Astrocyte (in vitro differentiated cells and primary cell): ENCODE results near the gene VEZT. TPM values are rescaled to one million over a fixed set of nuclear protein-coding genes. Genes with fewer than 3 reads are reported as not detected.

Experiments used
- DNase-seq: peaks from one replicate; pipeline ENCODE4 v3.0.0-alpha.2; 2010; ENCODE audit warnings: low read depth
- FAIRE-seq: peaks from 2 replicates; lab custom pipeline; 2011; peaks lifted over from hg19 to GRCh38; lab: Jason Lieb, UNC
- H2AFZ ChIP-seq: 2 replicates; pipeline ENCODE4 v1.6.0; 2012; ENCODE audit warnings: low read depth, low read length, inconsistent platforms
- H3K27ac ChIP-seq: 2 replicates; pipeline ENCODE4 v1.5.1; 2011; ENCODE audit warnings: low read depth, low read length, inconsistent platforms
- H3K27me3 ChIP-seq: 2 replicates; pipeline ENCODE4 v1.6.0; 2011; ENCODE audit warnings: low read length, inconsistent platforms; ENCODE audit not compliant: insufficient read depth
- H3K36me3 ChIP-seq: 2 replicates; pipeline ENCODE4 v1.5.1; 2011; ENCODE audit warnings: low read length, inconsistent platforms; ENCODE audit not compliant: insufficient read depth
- H3K4me1 ChIP-seq: 2 replicates; pipeline ENCODE4 v1.5.1; 2011; ENCODE audit warnings: low read length, inconsistent platforms; ENCODE audit not compliant: insufficient read depth
- H3K4me2 ChIP-seq: 2 replicates; pipeline ENCODE4 v1.6.0; 2012; ENCODE audit warnings: low read length, inconsistent platforms
- H3K4me3 ChIP-seq: 2 replicates; pipeline ENCODE4 v1.5.1; 2011; ENCODE audit warnings: low read depth, mild to moderate bottlenecking, low read length, inconsistent platforms; ENCODE audit not compliant: insufficient read depth
- H3K79me2 ChIP-seq: 2 replicates; pipeline ENCODE4 v1.6.0; 2012; ENCODE audit warnings: mild to moderate bottlenecking, low read length, inconsistent platforms; ENCODE audit not compliant: insufficient read depth
- H3K9ac ChIP-seq: 2 replicates; pipeline ENCODE4 v1.6.0; 2012; ENCODE audit warnings: mild to moderate bottlenecking, low read length, inconsistent platforms
- H3K9me3 ChIP-seq: 2 replicates; pipeline ENCODE4 v1.5.1; 2012; ENCODE audit warnings: low read depth, mild to moderate bottlenecking, low read length, inconsistent platforms; ENCODE audit not compliant: insufficient read depth
- H4K20me1 ChIP-seq: 2 replicates; pipeline ENCODE4 v1.6.0; 2012; ENCODE audit warnings: low read length, inconsistent platforms; ENCODE audit not compliant: insufficient read depth
- H3K27ac Mint-ChIP-seq: one replicate; pipeline ENCODE4 v1.8.0; 2021; ENCODE audit warnings: mild to moderate bottlenecking, mixed read lengths; ENCODE audit not compliant: unreplicated experiment
- H3K27me3 Mint-ChIP-seq: one replicate; pipeline ENCODE4 v1.8.0; 2021; ENCODE audit warnings: low read depth, mixed read lengths; ENCODE audit not compliant: unreplicated experiment
- H3K36me3 Mint-ChIP-seq: one replicate; pipeline ENCODE4 v1.8.0; 2021; ENCODE audit warnings: low read depth, mixed read lengths; ENCODE audit not compliant: unreplicated experiment
- H3K4me1 Mint-ChIP-seq: one replicate; pipeline ENCODE4 v1.8.0; 2021; ENCODE audit warnings: low read depth, mixed read lengths; ENCODE audit not compliant: unreplicated experiment
- H3K4me3 Mint-ChIP-seq: one replicate; pipeline ENCODE4 v1.8.0; 2021; ENCODE audit warnings: mild to moderate bottlenecking, moderate library complexity, mixed read lengths; ENCODE audit not compliant: unreplicated experiment
- H3K9me3 Mint-ChIP-seq: one replicate; pipeline ENCODE4 v1.8.0; 2021; ENCODE audit warnings: mild to moderate bottlenecking, mixed read lengths; ENCODE audit not compliant: unreplicated experiment
- CTCF ChIP-seq: IDR thresholded peaks from 2 replicates; pipeline ENCODE4 v1.5.1; 2011; ENCODE audit warnings: low read depth, mild to moderate bottlenecking, inconsistent platforms, low read length, moderate library complexity; ENCODE audit not compliant: insufficient read depth
- EZH2 ChIP-seq: IDR thresholded peaks from 2 replicates; pipeline ENCODE4 v1.6.1; 2012; ENCODE audit warnings: mild to moderate bottlenecking, low read length, inconsistent platforms; ENCODE audit not compliant: insufficient read depth
- total RNA-seq: library from RNA; stranded (reverse); gene quantifications from 2 replicates; pipeline ENCODE4 v1.2.1, GENCODE V29; 2021

Gene VEZT
- total RNA-seq, 1 donor from 2014 or later = 106 TPM

GRCh38 chr12:95244350-95244749 lies 26.7 kb downstream of the VEZT start:
- H3K27me3 ChIP-seq = no peaks in the 10 kb centered on the region
- TF ChIP-seq CTCF = no peak
- peaks cover 75% of the 10 kb centered on the region for H3K79me2 ChIP-seq
- Mint-ChIP-seq H3K4me1 (peaks cover 9% of the 10 kb centered on the region), H3K27me3 (no peaks in the 10 kb centered on the region), H3K9me3 (no peaks in the 10 kb centered on the region), H3K36me3 (peaks cover 4% of the 10 kb centered on the region), H3K4me3 (no peak overlapping the region), H3K27ac (peak overlapping the region; percentile 26)
- no peak overlapping the region for H2AFZ ChIP-seq
- H4K20me1 ChIP-seq = peaks cover 85% of the 10 kb centered on the region
- no peak overlapping the region for H3K4me2 ChIP-seq
- no peak overlapping the region for H3K27ac ChIP-seq
- DNase-seq (no peak), FAIRE-seq (no peak)
- no peak overlapping the region for H3K4me3 ChIP-seq
- peaks cover 3% of the 10 kb centered on the region for H3K4me1 ChIP-seq
- no peak overlapping the region for H3K9ac ChIP-seq
- H3K36me3 ChIP-seq = no peaks in the 10 kb centered on the region
- H3K9me3 ChIP-seq = no peaks in the 10 kb centered on the region

GRCh38 chr12:95248095-95248494 lies 30.5 kb downstream of the VEZT start:
- H3K27ac Mint-ChIP-seq = no peak overlapping the region
- peaks cover 4% of the 10 kb centered on the region for H3K36me3 Mint-ChIP-seq
- peaks cover 72% of the 10 kb centered on the region for H4K20me1 ChIP-seq

More at GRCh38 chr12:95248095-95248494, 30.5 kb downstream of the VEZT start:
- Histone ChIP-seq H3K27me3 (no peaks in the 10 kb centered on the region), H3K9me3 (no peaks in the 10 kb centered on the region), H3K4me3 (no peak overlapping the region), H3K79me2 (peaks cover 67% of the 10 kb centered on the region), H3K9ac (no peak overlapping the region), H3K36me3 (peaks cover 9% of the 10 kb centered on the region), H3K27ac (no peak overlapping the region), H3K4me1 (peaks cover 3% of the 10 kb centered on the region), H2AFZ (no peak overlapping the region), H3K4me2 (no peak overlapping the region)
- H3K27me3 Mint-ChIP-seq = no peaks in the 10 kb centered on the region
- H3K9me3 Mint-ChIP-seq = no peaks in the 10 kb centered on the region
- H3K4me3 Mint-ChIP-seq = no peak overlapping the region
- FAIRE-seq (no peak), DNase-seq (no peak)
- TF ChIP-seq CTCF (no peak), EZH2 (no peak)
- H3K4me1 Mint-ChIP-seq = peaks cover 13% of the 10 kb centered on the region
